ENCODE data around the gene AMN1. TPM values are rescaled to one million over a fixed set of nuclear protein-coding genes. Genes with fewer than 3 reads are reported as not detected.
"Not testable (repeated sequence)": the region's sequence is repeated elsewhere in the genome, so short reads cannot be mapped to it uniquely, and the experiment has no call there.

The AMN1 gene
- total RNA-seq, result 11.7 and 14.5 TPM in 2 replicates

GRCh38 chr12:31728917-31729640, at the start of gene AMN1:
AMN1 (minus strand) TSS chr12:31729021; CDS start chr12:31729008, 13 bp downstream.
- DNase-seq (ENCODE audit: extremely low read depth, low read depth, low spot score), result peak; percentile 91

GRCh38 chr12:31773867-31774266, 45.0 kb upstream of the AMN1 start:
- DNase-seq (ENCODE audit: extremely low read depth, low read depth, low spot score), result no peak

DNA sequence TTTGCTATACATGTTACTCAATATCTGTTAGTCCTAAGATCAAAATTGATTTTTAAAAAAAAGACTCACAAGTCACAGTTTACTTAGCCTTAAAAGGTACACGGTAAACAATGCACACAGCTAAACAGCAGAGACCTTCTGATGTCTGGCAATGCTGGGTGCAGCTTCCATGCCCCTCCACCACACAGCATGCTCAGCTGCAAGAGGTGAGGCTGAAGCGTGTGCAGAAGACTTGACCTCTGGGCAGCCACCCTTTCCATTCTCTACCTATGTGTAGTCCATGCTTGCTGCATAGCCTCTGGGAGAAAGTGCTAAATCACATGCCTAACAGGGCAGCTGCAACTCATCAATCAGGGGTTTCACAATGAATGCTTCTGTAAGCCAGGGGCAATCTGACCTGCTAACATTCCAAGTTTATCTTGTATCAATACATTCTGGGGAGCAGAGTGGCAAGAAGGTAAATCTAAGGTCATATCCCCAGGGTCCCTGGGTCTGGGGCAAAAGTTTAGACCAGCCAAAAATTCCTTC, 44.5 kb upstream of the AMN1 start:
- DNase-seq (ENCODE audit: extremely low read depth, low read depth, low spot score), result no peak

DNA sequence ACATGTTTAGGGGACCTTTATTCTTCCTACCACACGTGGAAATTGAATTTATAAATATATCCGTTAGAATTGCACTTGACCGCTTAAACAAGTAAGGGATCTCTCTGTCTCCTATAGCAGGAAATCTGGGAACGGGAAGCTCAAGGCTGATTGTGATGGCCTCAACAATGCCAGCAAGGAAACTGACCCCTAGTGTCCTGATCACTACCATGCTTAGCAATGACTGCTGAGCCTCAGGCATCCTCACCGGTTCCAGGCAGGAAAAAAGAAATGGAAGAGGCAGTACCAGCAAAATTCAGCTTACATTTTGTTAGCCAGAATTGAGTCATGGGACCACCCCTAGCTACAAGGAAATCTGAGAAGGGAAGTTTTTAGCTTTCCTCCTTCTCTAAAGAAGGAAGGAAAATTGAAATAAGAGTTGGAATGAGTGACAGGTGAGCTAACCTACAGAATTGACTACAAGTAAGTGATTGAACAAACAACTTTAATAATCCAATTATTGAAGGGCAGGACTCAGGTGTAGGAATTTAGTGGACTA, 43.9 kb upstream of the AMN1 start:
- no peak for DNase-seq (ENCODE audit: extremely low read depth, low read depth, low spot score)

DNA sequence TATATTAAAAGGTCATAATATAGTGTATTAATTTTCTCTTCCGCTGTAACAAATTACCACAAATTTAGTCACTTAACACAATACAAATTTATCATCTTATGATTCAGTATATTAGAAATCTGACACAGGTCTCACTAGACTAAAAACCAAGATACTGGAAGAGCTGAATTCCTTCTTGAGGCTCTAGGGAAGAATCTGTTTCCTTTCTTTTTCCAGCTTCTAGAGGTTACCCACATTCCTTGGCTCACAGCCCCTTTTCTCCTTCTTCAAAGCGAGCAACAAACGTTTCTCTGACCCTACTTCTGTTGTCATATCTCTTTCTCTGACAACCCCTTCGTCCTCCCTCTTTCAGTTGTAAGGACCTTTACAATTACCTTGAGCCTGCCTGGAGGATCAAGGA, 43.4 kb upstream of the AMN1 start:
- no peak for DNase-seq (ENCODE audit: extremely low read depth, low read depth, low spot score)

- no peak for DNase-seq (ENCODE audit: extremely low read depth, low read depth, low spot score)
Observed at GRCh38 chr12:31768046-31768445, 39.2 kb upstream of the AMN1 start.

DNA sequence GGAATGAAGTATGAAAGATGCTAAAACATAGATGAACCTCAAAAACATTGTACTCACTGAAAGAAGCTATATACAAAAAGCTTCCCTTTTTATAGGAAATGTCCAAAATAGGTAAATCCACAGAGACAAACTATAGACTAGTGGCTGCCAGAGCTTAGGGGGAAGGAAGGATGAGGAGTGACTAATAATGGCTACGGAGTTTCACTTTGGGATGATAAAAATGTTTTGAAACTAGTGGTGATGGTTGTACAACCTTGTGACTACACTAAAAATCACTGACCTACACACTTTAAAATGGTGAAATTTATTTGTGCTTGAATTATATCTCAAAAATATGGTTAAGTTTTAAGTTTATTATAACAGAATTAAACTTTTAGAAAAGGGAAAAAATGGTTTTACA, 37.1 kb upstream of the AMN1 start:
- no peak for DNase-seq (ENCODE audit: extremely low read depth, low read depth, low spot score)

DNA sequence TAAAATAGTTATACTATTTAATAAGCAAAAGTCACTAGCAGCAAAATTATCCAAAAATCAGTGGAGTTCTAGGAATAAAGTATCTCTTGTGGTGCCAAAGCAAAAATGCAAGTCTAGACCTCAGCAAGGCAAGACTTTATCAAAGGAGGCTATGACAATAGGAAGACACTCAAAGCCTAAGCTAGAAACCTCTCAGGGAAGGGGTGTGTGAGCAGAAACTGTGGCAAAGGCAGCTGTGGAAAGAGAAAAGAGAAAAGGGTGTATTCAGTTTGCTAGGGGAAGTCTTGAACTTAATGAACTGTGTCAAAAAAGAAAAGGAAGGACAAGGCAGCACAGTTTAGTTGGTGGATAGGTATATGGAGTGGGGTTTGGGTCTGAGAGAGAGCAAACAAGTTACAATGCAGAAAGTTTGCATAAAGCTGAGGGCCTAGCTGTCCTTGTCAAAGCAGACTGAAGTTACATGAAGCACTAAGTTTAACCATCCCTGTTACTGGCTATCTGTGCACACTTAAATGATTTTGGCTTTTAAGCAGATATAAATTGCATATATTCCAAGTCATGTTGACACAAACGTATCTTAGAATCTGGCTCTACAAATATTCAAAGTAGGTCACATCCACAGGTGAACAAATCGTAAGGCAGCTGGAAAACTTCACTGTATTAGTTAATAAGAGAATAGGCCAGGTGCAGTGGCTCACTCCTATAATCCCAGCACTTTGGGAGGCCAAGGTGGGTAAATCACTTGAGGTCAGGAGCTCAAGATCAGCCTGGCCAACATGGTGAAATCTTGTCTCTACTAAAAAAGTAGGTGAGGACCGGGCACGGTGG, 31.0 kb upstream of the AMN1 start:
- no peak for DNase-seq (ENCODE audit: extremely low read depth, low read depth, low spot score)

- not testable (repeated sequence) for DNase-seq (ENCODE audit: extremely low read depth, low read depth, low spot score)
Observed at GRCh38 chr12:31758297-31758696, 29.5 kb upstream of the AMN1 start.

DNA sequence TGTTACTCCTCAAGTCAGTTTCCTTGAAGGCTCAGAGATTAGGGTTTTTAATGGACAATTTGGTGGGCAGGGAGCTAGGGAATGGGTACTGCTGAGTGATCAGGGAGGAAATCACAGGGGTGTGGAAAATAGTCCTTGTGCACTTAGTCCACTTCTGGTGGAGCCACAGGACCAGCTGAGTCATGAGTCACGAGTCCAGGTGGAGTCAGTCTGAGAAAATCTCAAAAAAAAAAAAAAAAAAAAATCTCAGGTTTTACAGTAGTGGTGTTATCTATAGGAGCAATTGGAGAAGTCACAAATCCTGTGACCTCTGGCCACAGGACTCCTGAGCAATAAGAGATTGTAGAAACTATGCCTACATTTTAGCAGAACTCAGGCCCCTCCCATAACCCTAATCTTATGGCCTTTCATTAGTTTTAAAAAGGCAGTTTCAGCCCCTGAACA, 28.2 kb upstream of the AMN1 start:
- DNase-seq (ENCODE audit: extremely low read depth, low read depth, low spot score), result no peak

DNA sequence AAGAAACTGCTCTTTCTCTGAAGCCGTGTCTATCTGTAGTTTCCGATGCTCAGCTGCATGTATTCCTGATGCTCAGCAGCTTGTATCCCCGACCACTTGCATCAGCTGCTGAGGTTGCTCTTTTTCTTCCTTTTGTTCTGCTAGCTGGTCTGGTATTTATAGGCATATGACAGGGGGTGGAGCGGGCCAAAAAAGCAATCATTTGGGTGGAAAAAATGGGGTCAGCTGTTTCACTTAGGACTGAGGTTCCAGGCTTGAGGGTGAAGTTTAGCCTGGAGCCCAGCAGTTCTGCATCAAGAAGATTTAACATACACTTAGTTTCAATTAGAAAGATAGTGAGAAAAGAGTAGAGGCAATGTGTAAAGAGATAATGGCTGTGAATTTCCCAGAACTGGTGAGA, 23.6 kb upstream of the AMN1 start:
- no peak for DNase-seq (ENCODE audit: extremely low read depth, low read depth, low spot score)

DNA sequence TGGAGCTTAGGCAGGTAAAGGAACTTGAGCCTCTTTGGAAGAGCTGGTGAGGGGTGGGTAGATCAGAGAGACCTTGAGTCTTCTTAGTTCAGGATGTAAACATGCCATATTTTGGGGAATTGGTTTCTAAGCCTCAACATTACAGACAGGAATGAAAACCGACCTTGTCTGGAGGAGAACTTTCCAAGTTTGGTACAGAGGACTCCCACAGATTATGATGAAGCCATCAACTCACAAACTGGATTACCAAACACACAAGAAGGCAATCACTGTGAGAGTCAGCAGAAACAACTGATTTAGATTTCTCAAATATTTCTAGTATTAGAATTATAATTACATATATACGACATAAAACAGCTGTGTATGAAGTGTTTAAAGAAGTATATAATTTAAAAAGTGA, 22.3 kb upstream of the AMN1 start:
- no peak for DNase-seq (ENCODE audit: extremely low read depth, low read depth, low spot score)

DNA sequence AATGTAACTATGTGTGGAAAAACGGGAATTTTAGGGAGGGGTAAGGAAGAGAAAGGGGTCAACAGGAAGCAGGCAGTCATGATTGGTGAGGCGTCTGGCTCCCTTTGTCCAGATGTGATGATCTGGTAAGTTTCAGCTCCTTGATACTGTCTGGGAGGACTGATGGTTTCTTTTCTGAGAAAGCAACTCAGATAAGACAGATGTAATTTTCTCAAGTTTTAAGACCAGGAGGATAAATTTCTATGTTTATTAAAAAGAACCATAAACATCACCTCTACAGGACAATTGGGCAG, 21.9 kb upstream of the AMN1 start:
- no peak for DNase-seq (ENCODE audit: extremely low read depth, low read depth, low spot score)

GRCh38 chr12:31749024-31749704, 20.3 kb upstream of the AMN1 start:
- DNase-seq (ENCODE audit: extremely low read depth, low read depth, low spot score), result peak; percentile 97

GRCh38 chr12:31745242-31745641, 16.4 kb upstream of the AMN1 start:
- DNase-seq (ENCODE audit: extremely low read depth, low read depth, low spot score), result no peak

GRCh38 chr12:31744363-31744762, 15.5 kb upstream of the AMN1 start:
- not testable (repeated sequence) for DNase-seq (ENCODE audit: extremely low read depth, low read depth, low spot score)

DNA sequence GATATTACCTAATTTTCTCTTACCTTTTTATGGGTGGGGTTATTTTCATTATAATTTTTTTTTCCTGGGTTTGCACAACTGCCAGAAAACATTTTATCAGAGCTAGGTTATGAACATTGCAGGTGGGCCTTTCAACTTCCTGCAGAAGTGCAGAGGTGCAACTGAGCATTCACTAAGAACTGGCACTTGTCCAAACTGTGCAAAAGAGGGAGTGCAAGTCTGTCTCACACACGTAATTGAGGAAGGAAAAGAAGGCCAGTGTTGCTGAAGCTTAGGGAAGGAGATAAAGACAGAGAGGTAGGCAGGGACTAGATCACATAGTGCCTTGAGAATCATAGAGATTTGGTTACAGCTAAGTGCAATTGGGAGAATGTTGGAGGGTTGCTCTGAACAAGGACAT, 14.1 kb upstream of the AMN1 start:
- no peak for DNase-seq (ENCODE audit: extremely low read depth, low read depth, low spot score)

DNA sequence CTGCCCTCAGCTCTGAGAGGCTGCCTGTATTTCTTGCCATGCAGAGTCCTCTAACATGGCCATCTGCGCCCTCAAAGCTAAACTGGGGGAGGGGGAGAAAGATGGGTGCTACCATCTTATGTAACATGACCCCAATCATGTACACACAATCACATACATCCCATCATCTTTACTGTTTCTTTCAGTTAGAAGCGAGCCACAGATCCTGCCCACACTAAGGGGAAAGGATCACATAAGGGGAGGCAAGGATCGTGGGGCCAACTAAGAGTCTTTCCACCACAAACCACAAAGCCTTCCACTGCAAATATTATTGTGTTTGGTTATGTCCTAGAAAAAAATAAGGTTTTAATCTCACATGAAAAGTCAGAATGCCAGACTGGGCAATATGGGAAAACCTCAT, 11.8 kb upstream of the AMN1 start:
- no peak for DNase-seq (ENCODE audit: extremely low read depth, low read depth, low spot score)

DNA sequence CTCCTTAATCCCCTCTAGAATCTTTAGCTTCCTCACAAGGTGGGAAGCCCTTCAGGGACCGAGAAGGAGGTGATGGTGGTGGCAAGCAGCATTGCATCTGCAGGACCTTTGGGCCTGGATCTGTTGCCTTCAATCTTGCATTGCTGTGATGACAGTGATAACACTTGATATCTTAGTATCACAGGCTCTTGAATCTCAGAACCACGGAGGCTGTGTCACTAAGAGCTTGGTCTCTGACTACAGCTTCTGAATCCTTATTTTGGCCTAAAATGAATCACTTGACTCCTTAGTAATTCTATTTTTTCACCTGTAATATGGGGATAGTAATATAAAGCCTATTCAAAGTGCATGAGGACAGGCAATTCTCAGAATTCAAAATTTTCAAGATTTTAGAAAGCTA, 8.9 kb upstream of the AMN1 start:
- DNase-seq (ENCODE audit: extremely low read depth, low read depth, low spot score), result no peak

DNA sequence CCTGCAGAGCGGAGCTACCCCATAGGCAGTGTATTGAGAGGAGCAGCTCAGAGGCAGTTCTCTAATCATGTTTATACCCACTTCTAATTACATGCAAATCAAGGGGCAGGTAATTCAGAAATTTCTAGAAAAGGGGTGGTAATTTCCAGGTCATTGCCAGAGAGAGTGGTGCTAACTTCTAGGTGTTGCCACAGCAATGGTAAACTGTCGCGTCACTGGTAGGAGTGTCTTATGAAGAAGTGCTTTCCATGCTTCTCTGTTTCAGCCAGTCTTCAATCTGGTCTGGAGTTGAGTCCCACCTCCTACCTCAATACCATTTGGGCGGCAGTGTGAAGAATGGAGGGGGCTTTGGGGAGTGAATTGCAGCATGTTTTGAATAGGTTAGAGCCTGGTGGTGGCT, 8.5 kb upstream of the AMN1 start:
- DNase-seq (ENCODE audit: extremely low read depth, low read depth, low spot score), result no peak

DNA sequence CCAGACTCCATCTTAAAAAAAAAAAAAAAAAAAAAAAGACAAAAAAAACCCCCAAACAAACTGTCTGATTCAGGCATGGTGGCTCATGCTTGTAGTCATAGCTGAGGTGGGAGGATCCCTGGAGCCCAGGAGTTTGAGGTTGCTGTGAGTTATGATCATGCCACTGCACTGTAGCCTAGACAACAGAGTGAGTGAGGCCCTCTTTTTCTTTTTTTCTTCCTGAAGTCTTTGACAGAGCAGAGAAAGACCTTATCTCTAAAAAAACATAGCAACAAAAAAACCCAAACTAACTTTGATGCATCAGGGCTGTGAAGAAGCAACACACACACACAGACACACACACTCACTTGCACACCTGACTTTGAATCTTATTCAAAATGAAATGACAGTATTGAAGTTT, 7.7 kb upstream of the AMN1 start:
- no peak for DNase-seq (ENCODE audit: extremely low read depth, low read depth, low spot score)
